RPMI8226 (cell line): Measurements from ENCODE around the gene FOLR2.

ENCODE experiments used
- DNase-seq: peaks from one replicate; pipeline ENCODE4 v3.0.0-alpha.2; 2015

Gene FOLR2

DNA sequence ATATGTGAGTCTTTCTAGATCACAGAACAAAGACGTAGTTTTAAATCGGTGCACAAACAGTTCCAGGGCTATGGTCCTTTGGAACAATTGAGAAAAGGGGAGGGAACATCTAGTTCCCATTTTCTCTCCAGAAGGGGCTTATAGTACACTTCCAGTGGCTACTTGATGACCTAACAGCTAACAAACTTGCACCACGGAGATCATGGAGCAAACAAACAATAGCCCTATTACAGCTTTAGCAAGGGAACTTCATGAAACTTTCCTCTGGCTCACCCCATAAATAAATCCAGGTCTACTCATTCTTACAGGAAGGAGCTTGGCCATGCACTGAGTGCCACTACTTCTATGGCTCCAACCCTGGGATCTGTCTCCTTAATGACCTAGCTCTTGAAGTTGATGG lies 8.3 kb upstream of the FOLR2 start:
- no peak for DNase-seq

DNA sequence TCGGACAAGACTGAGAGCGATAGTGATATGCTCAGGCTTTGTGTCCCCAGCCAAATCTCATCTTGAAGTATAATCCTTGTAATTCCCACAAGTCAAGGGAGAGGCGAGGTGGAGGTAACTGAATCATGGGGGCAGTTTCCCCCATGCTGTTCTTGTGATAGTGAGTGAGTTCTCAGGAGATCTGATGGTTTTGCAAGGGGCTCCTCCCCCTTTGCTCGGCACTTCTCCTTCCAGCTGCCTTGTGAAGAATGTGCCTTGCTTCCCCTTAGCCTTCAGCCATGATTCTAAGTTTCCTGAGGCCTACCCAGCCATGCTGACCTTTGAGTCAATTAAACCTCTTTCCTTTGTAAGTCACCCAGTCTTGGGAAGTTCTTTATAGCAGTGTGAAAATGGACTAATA lies 7.5 kb upstream of the FOLR2 start:
- DNase-seq: no peak

- DNase-seq: no peak
Measured at GRCh38 chr11:72217841-72218240, 1.2 kb downstream of the FOLR2 start.

GRCh38 chr11:72218251-72218745 lies 1.7 kb downstream of the FOLR2 start:
- no peak for DNase-seq

GRCh38 chr11:72220696-72221363 lies 4.2 kb downstream of the FOLR2 start:
- DNase-seq: no peak

DNA sequence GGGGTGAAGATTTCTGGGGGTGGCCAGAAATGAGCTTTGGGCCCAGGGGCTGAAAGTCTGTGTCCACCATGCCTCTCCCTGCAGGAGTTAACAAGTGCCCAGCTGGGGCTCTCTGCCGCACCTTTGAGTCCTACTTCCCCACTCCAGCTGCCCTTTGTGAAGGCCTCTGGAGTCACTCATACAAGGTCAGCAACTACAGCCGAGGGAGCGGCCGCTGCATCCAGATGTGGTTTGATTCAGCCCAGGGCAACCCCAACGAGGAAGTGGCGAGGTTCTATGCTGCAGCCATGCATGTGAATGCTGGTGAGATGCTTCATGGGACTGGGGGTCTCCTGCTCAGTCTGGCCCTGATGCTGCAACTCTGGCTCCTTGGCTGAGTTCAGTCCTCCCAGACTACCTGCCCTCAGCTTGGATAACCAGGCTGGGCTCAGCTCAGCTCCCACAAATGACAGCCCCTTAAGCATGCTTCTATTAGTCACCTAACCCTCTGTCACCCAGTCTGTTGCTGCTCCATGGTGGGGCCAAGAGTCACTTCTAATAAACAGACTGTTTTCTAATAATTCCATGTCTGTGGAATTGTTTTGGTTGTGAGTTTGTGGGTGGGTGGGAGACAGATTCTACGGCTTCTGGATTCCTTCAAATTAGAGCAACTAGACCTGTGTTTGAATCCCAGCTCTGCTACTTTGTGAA lies 4.9 kb downstream of the FOLR2 start:
- DNase-seq: no peak

DNA sequence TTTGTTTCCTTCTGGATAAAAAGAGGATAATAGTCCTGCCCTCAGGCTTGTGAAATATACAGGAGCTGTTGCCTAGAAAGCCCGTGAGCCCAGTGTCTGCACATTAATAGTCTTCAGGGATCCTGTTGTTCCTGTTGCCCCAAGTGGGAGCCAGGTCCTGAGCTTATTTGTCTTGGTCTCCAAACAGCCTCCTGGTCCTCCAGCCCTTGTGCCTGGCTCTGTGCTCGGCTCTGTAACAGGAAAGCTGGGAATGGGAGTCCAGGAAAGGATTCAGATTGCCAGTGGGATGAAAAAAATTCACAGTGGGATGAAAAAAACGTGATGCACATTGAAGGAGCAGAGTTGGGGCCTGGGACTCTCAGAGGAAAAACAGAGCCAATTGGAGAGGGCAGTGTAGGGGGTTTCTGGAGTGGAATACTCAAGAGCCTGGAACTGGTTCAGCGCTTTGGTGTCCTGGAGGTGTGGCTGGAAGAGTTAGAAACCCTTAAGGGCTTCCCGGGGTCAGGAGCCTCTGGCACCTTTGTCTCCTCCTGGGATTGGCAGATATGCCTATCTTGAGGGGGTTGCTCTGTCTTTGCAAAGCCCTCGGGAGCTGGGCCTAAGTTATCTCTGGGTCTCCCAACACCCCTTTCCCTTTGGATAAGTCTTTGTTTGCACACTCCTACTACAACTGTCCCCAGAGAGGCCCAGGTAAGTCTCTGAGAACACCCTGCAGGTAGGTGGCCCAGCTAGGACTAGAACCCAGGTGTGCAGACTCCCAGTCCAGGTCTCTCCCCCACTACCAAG lies 5.7 kb downstream of the FOLR2 start:
- no peak for DNase-seq

DNA sequence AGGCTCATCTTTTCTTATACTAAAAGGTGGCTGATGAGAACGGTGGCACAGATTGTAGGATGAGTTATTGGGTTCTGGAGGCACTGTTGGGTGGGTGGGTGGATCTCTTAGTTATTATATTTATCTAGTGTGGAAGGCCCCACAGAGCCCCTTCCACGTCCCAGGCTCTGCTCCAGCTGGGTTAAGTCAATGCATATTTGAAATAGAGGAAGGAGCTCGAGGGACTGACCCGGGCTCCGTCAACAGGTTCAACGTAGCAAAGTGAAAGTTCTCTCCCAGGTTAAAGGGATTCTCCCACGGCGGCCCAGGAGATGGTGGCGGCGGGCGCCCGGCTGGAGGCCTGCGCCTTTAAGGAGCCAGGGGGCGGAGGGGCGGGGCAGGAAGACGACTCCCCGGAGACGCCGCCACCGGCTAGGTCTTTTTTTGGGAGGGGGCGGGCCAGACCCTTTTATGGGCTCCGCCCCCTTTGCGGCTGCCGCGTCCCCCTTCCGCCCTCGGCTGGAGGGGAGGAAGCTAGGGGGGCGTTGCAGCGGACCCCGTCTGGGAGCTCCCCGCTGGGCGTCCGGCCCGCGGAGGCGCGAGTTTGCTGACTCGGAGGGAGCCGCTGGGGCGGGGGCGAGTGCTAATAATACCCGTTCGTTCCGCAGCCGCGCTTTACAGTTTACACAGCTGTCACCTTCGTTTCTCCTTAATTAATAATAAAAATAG lies 6.5 kb downstream of the FOLR2 start:
- DNase-seq: peak; percentile 94

DNA sequence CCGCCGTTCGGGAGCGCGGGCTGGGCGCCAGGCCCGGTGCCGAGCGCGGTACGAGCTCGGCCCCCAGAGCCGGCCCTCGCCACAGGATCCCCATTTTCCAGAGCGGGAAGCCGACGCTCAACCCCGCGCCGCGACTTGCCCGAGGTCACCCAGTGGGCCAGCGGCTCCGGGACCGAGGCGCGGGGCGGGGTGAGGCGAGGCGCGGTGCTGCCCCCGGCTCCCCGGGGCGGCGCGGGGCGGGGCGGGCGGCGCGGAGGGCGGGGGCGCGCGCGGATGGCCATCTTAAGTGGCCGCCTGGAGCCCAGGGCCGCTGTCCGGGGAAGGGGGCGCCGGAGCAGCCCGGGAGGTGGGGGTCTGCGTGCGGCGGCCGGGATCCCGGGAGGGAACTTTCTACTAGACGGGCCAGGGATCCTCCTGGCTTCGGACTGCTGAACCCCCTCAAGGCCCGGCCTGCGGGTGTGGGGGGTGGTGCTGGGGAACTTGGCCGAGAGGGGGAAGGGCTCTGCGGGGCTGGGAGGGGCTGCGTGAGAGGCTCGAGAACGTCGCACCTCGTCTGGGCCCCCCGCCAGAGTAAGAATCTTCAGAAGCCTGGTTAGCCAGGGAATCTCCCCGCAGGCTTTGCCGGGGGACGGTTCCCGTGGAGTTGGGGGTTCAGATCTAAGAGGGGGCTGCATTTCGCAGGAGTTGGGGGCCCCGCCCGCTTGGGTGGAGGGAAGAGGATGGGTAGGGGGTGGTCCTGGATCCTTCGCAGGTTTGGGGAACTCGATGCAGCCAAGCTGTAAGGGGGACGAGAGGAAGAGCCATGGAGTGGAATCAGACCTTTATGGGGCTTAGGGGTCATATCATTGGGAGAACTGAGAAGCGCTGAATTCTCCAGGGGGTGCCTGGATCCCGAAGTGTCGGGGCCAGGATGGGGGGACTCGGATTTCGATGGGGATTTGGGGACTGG lies 7.3 kb downstream of the FOLR2 start:
- peak; percentile 51 for DNase-seq

- DNase-seq: peak; percentile 62
Measured at GRCh38 chr11:72224564-72225410, 8.2 kb downstream of the FOLR2 start, which contains the start of gene INPPL1. INPPL1 (plus strand) TSS chr11:72224767; CDS start chr11:72224985, 218 bp downstream.

DNA sequence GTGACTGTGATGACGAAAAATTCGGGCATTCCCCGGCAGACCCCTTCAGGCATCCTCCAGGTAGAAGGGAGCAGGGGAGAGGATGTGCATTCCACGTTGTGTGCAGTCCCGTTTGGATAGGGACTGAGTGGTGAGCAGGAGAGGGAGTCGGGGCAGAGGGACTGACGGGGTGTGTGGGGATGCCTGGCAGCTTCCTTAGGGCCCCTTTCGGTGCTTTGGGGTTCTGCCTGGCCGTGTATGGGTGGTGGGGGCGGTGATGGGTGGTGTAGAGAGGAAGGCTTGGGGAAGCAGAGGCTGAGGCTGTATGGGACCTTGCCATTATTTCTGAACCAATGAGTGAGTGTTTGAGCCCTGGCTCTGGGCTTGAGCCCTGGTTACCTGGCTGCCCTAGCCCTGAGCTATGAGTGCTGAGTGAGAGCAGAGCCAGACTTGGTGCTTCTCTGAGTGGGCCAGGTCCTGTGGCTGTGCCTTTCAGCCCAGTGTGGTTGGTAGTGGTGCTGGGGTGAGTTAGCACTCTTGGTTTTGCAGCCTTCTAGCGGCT lies 8.9 kb downstream of the FOLR2 start:
- DNase-seq: no peak

GRCh38 chr11:72226701-72227100 lies 10.1 kb downstream of the FOLR2 start:
- DNase-seq: no peak

DNA sequence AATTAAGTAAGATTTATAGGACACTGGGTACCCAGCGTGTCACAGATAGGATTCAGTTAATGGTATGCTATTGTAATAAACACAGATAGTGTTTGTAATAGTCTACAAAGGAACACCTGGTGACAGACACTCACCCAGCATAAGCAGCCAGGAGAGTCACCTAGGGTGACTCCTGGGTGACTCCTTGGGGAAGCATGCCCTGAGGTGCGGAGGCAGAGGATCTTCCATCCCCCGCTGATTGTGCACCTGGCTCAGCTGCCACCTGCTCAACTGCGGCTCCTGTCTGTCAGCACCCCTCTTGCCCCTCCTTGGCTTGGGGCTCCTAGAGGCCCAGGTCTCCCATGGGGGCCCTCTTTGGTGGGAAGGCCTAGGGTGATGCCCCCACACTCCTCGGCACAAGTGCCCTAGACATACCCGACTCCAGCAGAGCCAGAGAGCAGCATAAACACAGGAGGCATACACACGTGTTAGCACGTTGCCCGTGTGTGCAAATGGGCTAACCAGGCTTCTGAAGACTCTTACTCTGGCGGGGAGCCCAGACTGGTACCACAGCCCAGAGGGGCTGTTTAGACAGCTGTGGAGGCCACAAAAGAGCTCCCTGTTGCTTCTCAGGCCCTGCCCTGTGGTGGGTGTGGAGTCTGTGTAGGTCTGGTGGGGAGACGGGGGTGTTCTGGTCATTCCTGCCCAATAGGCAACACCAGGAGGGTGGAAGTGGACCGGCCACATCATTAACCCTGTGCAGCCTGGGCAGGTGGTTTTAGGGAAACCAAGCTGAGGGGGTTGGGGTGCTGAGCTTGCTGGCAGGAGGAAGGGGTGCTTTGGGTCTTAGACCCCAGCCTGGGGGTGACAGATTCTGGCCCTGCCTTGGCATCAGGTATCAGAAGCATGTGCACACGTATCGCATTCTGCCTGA lies 11.0 kb downstream of the FOLR2 start:
- DNase-seq: no peak

- DNase-seq: no peak
Measured at GRCh38 chr11:72228229-72228843, 11.7 kb downstream of the FOLR2 start.

GRCh38 chr11:72228844-72229231 lies 12.2 kb downstream of the FOLR2 start:
- DNase-seq: no peak

DNA sequence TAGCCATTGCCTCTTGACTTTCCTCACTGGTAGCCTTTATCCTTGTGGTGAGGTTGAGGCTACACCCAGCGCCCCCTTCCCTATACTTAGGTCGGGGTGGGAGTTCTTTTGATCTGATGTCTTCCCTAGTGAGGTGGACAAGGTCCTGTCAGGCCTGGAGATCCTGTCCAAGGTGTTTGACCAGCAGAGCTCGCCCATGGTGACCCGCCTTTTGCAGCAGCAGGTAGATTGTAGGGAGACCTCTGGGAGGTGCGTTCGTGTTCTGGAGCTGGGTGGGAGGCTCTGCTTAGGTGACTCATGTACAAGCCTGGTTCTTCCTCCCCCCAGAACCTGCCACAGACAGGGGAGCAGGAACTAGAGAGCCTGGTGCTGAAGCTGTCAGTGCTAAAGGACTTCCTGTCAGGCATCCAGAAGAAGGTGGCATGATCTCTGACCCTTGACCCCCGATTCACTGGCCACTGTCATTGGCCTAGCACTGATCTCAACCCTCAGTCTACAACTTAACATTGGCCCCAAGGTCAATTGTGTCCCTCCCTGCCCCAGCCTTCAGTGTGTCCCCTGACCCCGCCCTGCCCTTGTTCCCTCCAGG lies 12.8 kb downstream of the FOLR2 start:
- no peak for DNase-seq

DNA sequence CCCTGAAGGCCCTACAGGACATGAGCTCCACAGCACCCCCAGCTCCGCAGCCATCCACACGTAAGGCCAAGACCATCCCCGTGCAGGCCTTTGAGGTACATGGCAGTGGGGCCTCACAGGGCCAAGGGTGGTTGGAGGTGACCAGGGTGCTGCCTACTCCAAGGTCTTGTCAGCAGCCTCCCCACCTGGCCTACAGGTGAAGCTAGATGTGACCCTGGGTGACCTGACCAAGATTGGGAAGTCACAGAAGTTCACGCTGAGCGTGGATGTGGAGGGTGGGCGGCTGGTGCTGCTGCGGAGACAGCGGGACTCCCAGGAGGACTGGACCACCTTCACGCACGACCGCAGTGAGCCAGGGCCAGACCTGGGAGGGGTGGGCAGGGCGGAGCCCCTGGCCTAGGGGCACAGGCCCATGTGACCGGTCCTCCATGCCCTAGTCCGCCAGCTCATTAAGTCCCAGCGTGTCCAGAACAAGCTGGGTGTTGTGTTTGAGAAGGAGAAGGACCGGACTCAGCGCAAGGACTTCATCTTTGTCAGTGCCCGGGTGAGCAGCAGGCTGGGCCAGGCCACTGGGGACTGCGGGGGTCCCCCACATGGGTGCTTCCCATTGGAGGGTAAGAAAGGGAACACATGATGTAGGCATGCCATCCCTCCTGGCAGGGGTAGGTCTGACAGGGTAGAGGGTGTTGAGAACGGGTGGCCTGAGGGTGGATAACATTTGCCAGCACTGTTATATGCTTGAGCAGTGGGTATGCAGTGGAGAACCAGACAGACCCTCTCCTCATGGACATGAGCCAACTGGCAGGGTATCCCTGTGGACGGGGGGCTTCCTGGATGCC lies 13.6 kb downstream of the FOLR2 start:
- no peak for DNase-seq
